C4-2B (cell line): ENCODE measurements around the gene NUFIP1.

Source experiments
- ZFX ChIP-seq: fragments of 450-650 bp; IDR thresholded peaks from 2 replicates; pipeline ENCODE4 v1.6.1; 2017
- TF ChIP-seq, protein P1 (sequence below): fragments of 450-650 bp; conservative IDR thresholded peaks from 2 replicates; pipeline ENCODE4 v1.5.1; 2017; ENCODE audit warnings: mild to moderate bottlenecking

- TF ChIP-seq, protein P1, sequence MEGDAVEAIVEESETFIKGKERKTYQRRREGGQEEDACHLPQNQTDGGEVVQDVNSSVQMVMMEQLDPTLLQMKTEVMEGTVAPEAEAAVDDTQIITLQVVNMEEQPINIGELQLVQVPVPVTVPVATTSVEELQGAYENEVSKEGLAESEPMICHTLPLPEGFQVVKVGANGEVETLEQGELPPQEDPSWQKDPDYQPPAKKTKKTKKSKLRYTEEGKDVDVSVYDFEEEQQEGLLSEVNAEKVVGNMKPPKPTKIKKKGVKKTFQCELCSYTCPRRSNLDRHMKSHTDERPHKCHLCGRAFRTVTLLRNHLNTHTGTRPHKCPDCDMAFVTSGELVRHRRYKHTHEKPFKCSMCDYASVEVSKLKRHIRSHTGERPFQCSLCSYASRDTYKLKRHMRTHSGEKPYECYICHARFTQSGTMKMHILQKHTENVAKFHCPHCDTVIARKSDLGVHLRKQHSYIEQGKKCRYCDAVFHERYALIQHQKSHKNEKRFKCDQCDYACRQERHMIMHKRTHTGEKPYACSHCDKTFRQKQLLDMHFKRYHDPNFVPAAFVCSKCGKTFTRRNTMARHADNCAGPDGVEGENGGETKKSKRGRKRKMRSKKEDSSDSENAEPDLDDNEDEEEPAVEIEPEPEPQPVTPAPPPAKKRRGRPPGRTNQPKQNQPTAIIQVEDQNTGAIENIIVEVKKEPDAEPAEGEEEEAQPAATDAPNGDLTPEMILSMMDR, result no peak
- TF ChIP-seq ZFX, result no peak
Observed at GRCh38 chr13:45016792-45017425, 27.6 kb upstream of the NUFIP1 start.
